HCT116 (cell line): Measurements from ENCODE around the gene WDR70. TPM values are rescaled to one million over a fixed set of nuclear protein-coding genes. Genes with fewer than 3 reads are reported as not detected.

Experiments
- ATAC-seq: fragments of 200-7000 bp; cut with Tn5 transposase; 2 replicates; pipeline ENCODE4 v1.9.1; 2020; ENCODE audit warnings: mild to moderate bottlenecking, moderate library complexity
- BruUV-seq: library from RNA; stranded (reverse); fragments of 400-500 nt; replicated peaks from 2 replicates; lab custom pipeline; 2021; lab: Mats Ljungman, UMichigan
- CTCF ChIA-PET: fragments of 300-600 bp; sonication (Branson Sonifier 250); formaldehyde crosslinking; loops from one replicate; lab custom pipeline; 2021; ENCODE audit warnings: antibody characterized with exemption; lab: Charles Lee
- POLR2A ChIA-PET: fragments of 300-600, 350-600 bp; sonication (Branson Sonifier 250); formaldehyde crosslinking; loops from one replicate; lab custom pipeline; 2021; ENCODE audit warnings: antibody characterized with exemption; lab: Charles Lee
- RAD21 ChIA-PET, 2 experiments: fragments of 300-600 bp; sonication (Branson Sonifier 250); formaldehyde crosslinking; loops; one replicate each; lab custom pipeline; 2023; ENCODE audit warnings: low total read pairs in 2 of 2; ENCODE audit not compliant: uncharacterized antibody in 2 of 2, unreplicated experiment in 2 of 2, low non-redundant PET in 1 of 2; lab: Charles Lee
- DNase-seq: peaks from one replicate; pipeline ENCODE4 v3.0.0-alpha.2; 2010; ENCODE audit warnings: low read depth, low spot score
- H2AFZ ChIP-seq: fragments of 200-600 bp; shearing (Covaris generic), sonication (generic); 2 replicates; pipeline ENCODE4 v1.6.1; 2017; ENCODE audit warnings: low read depth, mixed run types, mixed read lengths, antibody characterized with exemption, low read length; ENCODE audit not compliant: poor library complexity, severe bottlenecking
- H3K27ac ChIP-seq: 2 replicates; pipeline ENCODE4 v1.5.1; 2012; ENCODE audit warnings: low read depth, low read length
- H3K27me3 ChIP-seq: fragments of 200-600 bp; sonication (generic); 2 replicates; pipeline ENCODE4 v1.6.1; 2016; ENCODE audit warnings: mixed run types, low read length, mixed read lengths; ENCODE audit not compliant: insufficient read depth
- H3K36me3 ChIP-seq, 2 experiments: fragments of 200-500 bp in 1 of 2; fragments of 200-600 bp in 1 of 2; sonication (Bioruptor generic) in 1 of 2; sonication (generic) in 1 of 2; 2 replicates each; pipeline versions ENCODE4 v1.5.1 to v1.6.1; 2014 to 2016; ENCODE audit warnings: low read length in 2 of 2, inconsistent platforms in 1 of 2, mixed read lengths in 1 of 2, mixed run types in 1 of 2; ENCODE audit not compliant: insufficient read depth in 2 of 2, control insufficient read depth in 1 of 2
- H3K4me1 ChIP-seq, 2 experiments: fragments of 200-600 bp in 1 of 2; sonication (generic) in 1 of 2; 2 replicates each; pipeline versions ENCODE4 v1.5.1 to v1.6.1; 2012 to 2017; ENCODE audit warnings: low read length in 2 of 2, inconsistent platforms in 1 of 2, mild to moderate bottlenecking in 1 of 2, mixed read lengths in 1 of 2, mixed run types in 1 of 2, moderate library complexity in 1 of 2; ENCODE audit not compliant: insufficient read depth in 2 of 2, control insufficient read depth in 1 of 2
- H3K4me2 ChIP-seq: fragments of 200-600 bp; sonication (generic); 2 replicates; pipeline ENCODE4 v1.6.1; 2017; ENCODE audit warnings: mixed run types, low read length, mixed read lengths
- H3K4me3 ChIP-seq, 2 experiments: fragments of 200-600 bp in 1 of 2; sonication (generic) in 1 of 2; replicated peaks in 1 of 2; 2 replicates each; pipeline ENCODE4 v1.5.1; 2011 to 2016; ENCODE audit warnings: low read length in 2 of 2, control low read depth in 1 of 2, low read depth in 1 of 2, mild to moderate bottlenecking in 1 of 2, mixed read lengths in 1 of 2, mixed run types in 1 of 2
- H3K79me2 ChIP-seq: fragments of 200-600 bp; sonication (generic); 2 replicates; pipeline ENCODE4 v1.6.1; 2017; ENCODE audit warnings: mild to moderate bottlenecking, mixed run types, low read length, moderate library complexity, mixed read lengths; ENCODE audit not compliant: insufficient read depth
- H3K9ac ChIP-seq: fragments of 200-600 bp; sonication (generic); 2 replicates; pipeline ENCODE4 v1.6.1; 2016; ENCODE audit warnings: low read length, mixed read lengths
- H3K9me2 ChIP-seq: fragments of 200-600 bp; sonication (generic), shearing (Covaris generic); 2 replicates; pipeline ENCODE4 v1.6.1; 2017; ENCODE audit warnings: mixed run types, mild to moderate bottlenecking, moderate library complexity; ENCODE audit not compliant: insufficient read depth
- H3K9me3 ChIP-seq, 2 experiments: fragments of 200-500 bp in 1 of 2; fragments of 200-600 bp in 1 of 2; sonication (Bioruptor generic) in 1 of 2; sonication (generic) in 1 of 2; 2 replicates each; pipeline ENCODE4 v1.6.1; 2014 to 2017; ENCODE audit warnings: low read length in 2 of 2, mixed read lengths in 2 of 2, inconsistent platforms in 1 of 2, low read depth in 1 of 2, mild to moderate bottlenecking in 1 of 2, mixed run types in 1 of 2, moderate library complexity in 1 of 2; ENCODE audit not compliant: control insufficient read depth in 1 of 2, insufficient read depth in 1 of 2
- H4K20me1 ChIP-seq: fragments of 200-600 bp; sonication (generic), shearing (Covaris generic); 2 replicates; pipeline ENCODE4 v1.6.1; 2017; ENCODE audit warnings: mixed run types, mild to moderate bottlenecking, moderate library complexity; ENCODE audit not compliant: insufficient read depth
- CBX3 ChIP-seq: IDR thresholded peaks from 2 replicates; pipeline ENCODE4 v1.6.1; 2012; ENCODE audit warnings: low read depth
- EZH2phosphoT487 ChIP-seq: fragments of 200-600 bp; IDR thresholded peaks from 2 replicates; pipeline ENCODE4 v1.6.1; 2018; ENCODE audit warnings: antibody characterized with exemption, borderline replicate concordance
- JUND ChIP-seq: IDR thresholded peaks from 2 replicates; pipeline ENCODE4 v1.6.1; 2012
- POLR2A ChIP-seq: IDR thresholded peaks from 2 replicates; pipeline ENCODE4 v1.7.0; 2011; ENCODE audit warnings: borderline replicate concordance; ENCODE audit not compliant: insufficient read depth, insufficient read length; ENCODE audit errors: extremely low read depth
- RAD21 ChIP-seq: IDR thresholded peaks from 2 replicates; pipeline ENCODE4 v1.6.1; 2012; ENCODE audit warnings: low read depth, mild to moderate bottlenecking
- SP1 ChIP-seq: IDR thresholded peaks from 2 replicates; pipeline ENCODE4 v1.6.1; 2012; ENCODE audit warnings: low read depth
- TCF7L2 ChIP-seq: IDR thresholded peaks from 2 replicates; pipeline ENCODE4 v1.7.0; 2011; ENCODE audit warnings: borderline replicate concordance, inconsistent platforms; ENCODE audit not compliant: insufficient read depth, insufficient read length; ENCODE audit errors: extremely low read depth
- YY1 ChIP-seq: IDR thresholded peaks from 2 replicates; pipeline ENCODE4 v1.6.1; 2011; ENCODE audit warnings: low read length, low read depth, moderate library complexity, mild to moderate bottlenecking; ENCODE audit not compliant: insufficient replicate concordance; ENCODE audit errors: extremely low read depth
- ZFX ChIP-seq: fragments of 450-650 bp; IDR thresholded peaks from 2 replicates; pipeline ENCODE4 v1.6.1; 2017
- intact Hi-C: fragments of 100-400 bp; cut with micrococcal nuclease; formaldehyde crosslinking; loops from 2 replicates; pipeline ENCODE4 v1.10.0; 2022
- total RNA-seq: library from RNA; stranded (reverse); gene quantifications from one replicate; pipeline ENCODE4 v1.2.1, GENCODE V29; 2021; ENCODE audit not compliant: unreplicated experiment
- TF ChIP-seq, protein P1 (sequence below): IDR thresholded peaks from 2 replicates; pipeline ENCODE4 v1.6.1; 2012
- TF ChIP-seq, protein P2 (sequence below): IDR thresholded peaks from 2 replicates; pipeline ENCODE4 v1.6.1; 2012; ENCODE audit warnings: low read depth

The WDR70 gene
- total RNA-seq, 1 experiment from 2014 or later = 31.1 TPM

DNA sequence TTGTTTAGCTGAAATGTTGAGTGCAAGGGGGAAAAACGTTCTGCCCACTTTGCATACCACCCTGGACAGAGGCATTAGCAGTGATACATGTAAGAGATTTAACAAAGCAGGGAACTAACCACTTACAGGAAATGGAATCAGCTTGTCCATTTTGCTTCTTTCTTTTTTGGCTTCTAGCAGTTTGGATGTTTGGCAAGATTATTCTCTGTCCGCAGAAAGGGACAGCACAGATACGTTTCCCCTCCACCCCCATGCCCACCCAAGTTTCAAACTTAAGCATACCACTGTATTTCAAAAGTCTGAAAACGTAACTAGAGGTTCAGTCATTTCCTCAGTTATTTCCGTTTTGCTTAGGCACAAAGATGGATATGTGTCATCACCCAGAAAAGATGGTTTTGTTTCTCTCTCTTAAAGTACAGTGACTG lies 342.3 kb downstream of the WDR70 start:
- Histone ChIP-seq H3K4me2 (no peak overlapping the region), H3K4me1 (peaks cover 13 to 30% of the 10 kb centered on the region in 2 experiments), H3K4me3 (no peak overlapping the region), H3K27me3 (no peaks in the 10 kb centered on the region), H3K27ac (no peak overlapping the region), H3K9me3 (no peaks in the 10 kb centered on the region), H2AFZ (no peak overlapping the region), H3K79me2 (no peaks in the 10 kb centered on the region), H3K9ac (no peak overlapping the region), H3K36me3 (no peaks in the 10 kb centered on the region), H4K20me1 (no peaks in the 10 kb centered on the region), H3K9me2 (no peaks in the 10 kb centered on the region)
- POLR2A ChIA-PET = no interaction called here
- RAD21 ChIA-PET = no interaction called here
- ATAC-seq (no peak), DNase-seq (no peak)
- intact Hi-C loops = loop anchor here (5.0 kb wide), 1 partner anchor 471 kb away; no protein-coding TSS in a partner anchor
- TF ChIP-seq CBX3 = no peak
- TF ChIP-seq, protein P1, sequence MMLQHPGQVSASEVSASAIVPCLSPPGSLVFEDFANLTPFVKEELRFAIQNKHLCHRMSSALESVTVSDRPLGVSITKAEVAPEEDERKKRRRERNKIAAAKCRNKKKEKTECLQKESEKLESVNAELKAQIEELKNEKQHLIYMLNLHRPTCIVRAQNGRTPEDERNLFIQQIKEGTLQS = no peak
- TF ChIP-seq RAD21 = no peak
- TF ChIP-seq, protein P2, sequence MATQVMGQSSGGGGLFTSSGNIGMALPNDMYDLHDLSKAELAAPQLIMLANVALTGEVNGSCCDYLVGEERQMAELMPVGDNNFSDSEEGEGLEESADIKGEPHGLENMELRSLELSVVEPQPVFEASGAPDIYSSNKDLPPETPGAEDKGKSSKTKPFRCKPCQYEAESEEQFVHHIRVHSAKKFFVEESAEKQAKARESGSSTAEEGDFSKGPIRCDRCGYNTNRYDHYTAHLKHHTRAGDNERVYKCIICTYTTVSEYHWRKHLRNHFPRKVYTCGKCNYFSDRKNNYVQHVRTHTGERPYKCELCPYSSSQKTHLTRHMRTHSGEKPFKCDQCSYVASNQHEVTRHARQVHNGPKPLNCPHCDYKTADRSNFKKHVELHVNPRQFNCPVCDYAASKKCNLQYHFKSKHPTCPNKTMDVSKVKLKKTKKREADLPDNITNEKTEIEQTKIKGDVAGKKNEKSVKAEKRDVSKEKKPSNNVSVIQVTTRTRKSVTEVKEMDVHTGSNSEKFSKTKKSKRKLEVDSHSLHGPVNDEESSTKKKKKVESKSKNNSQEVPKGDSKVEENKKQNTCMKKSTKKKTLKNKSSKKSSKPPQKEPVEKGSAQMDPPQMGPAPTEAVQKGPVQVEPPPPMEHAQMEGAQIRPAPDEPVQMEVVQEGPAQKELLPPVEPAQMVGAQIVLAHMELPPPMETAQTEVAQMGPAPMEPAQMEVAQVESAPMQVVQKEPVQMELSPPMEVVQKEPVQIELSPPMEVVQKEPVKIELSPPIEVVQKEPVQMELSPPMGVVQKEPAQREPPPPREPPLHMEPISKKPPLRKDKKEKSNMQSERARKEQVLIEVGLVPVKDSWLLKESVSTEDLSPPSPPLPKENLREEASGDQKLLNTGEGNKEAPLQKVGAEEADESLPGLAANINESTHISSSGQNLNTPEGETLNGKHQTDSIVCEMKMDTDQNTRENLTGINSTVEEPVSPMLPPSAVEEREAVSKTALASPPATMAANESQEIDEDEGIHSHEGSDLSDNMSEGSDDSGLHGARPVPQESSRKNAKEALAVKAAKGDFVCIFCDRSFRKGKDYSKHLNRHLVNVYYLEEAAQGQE = no peak
- no peak for TF ChIP-seq SP1
- TF ChIP-seq YY1 = no peak
- no peak for TF ChIP-seq EZH2phosphoT487
- no peak for TF ChIP-seq JUND
- no peak for TF ChIP-seq POLR2A
- TF ChIP-seq TCF7L2 = no peak
- no peak for TF ChIP-seq ZFX
- BruUV-seq = no TSS peak
- CTCF ChIA-PET = no interaction called here
